HepG2 (cell line): Measurements from ENCODE around the gene TMEM196. TPM values are rescaled to one million over a fixed set of nuclear protein-coding genes. Genes with fewer than 3 reads are reported as not detected.

Experiments used
- ATAC-seq: fragments of 200-7000 bp; cut with Tn5 transposase; 3 replicates; pipeline ENCODE4 v1.9.1; 2020; ENCODE audit warnings: mild to moderate bottlenecking, moderate library complexity
- BruUV-seq: library from RNA; stranded (reverse); fragments of 400-500 nt; replicated peaks from 2 replicates; lab custom pipeline; 2021; lab: Mats Ljungman, UMichigan
- CTCF ChIA-PET: fragments of 300-600 bp; formaldehyde crosslinking; extraction: SDS; loops from one replicate; lab custom pipeline; 2021; ENCODE audit warnings: low total read pairs, inconsistent platforms, low intra/inter-chr PET ratio; lab: Yijun Ruan, JAX
- POLR2A ChIA-PET: fragments of 350-600 bp; sonication (Branson Sonifier 250); formaldehyde crosslinking; loops from one replicate; lab custom pipeline; 2020; ENCODE audit warnings: antibody characterized with exemption, inconsistent platforms; lab: Yijun Ruan, JAX
- DNase-seq: peaks from one replicate; pipeline ENCODE4 v3.0.0-alpha.2; 2015; ENCODE audit warnings: low spot score
- FAIRE-seq: peaks from 3 replicates; lab custom pipeline; 2011; peaks lifted over from hg19 to GRCh38; lab: Jason Lieb, UNC
- H2AFZ ChIP-seq: one replicate; pipeline ENCODE4 v1.6.1; 2011; ENCODE audit warnings: low read length, inconsistent platforms
- H3K27ac ChIP-seq: fragments of 300-600 bp; 3 replicates; pipeline ENCODE4 v1.8.0; 2011; ENCODE audit warnings: mixed run types, mild to moderate bottlenecking, mixed read lengths, low read length, inconsistent platforms; ENCODE audit not compliant: insufficient read depth; ENCODE audit errors: extremely low read length
- H3K27me3 ChIP-seq, 2 experiments: fragments of 200-600 bp in 1 of 2; 2 replicates in 1 of 2; 3 replicates in 1 of 2; pipeline versions ENCODE4 v1.6.0 to v1.8.0; 2011; ENCODE audit warnings: low read length in 2 of 2, mild to moderate bottlenecking in 2 of 2, moderate library complexity in 2 of 2, inconsistent platforms in 1 of 2; ENCODE audit not compliant: insufficient read depth in 2 of 2, control insufficient read depth in 1 of 2
- H3K36me3 ChIP-seq, 2 experiments: fragments of 200-600 bp in 1 of 2; replicated peaks in 1 of 2; 2 replicates in 1 of 2; 3 replicates in 1 of 2; pipeline versions ENCODE4 v1.5.1 to v1.8.0; 2011; ENCODE audit warnings: low read length in 2 of 2, inconsistent platforms in 1 of 2; ENCODE audit not compliant: insufficient read depth in 2 of 2, control insufficient read depth in 1 of 2
- H3K4me1 ChIP-seq: 2 replicates; pipeline ENCODE4 v1.5.1; 2012; ENCODE audit warnings: low read length, inconsistent platforms; ENCODE audit not compliant: insufficient read depth
- H3K4me2 ChIP-seq: 2 replicates; pipeline ENCODE4 v1.6.0; 2011; ENCODE audit warnings: low read depth, low read length, inconsistent platforms
- H3K4me3 ChIP-seq, 3 experiments: fragments of 200-600 bp in 1 of 3; sonication (generic), shearing (Covaris generic) in 1 of 3; replicated peaks in 1 of 3; 2 replicates each; pipeline ENCODE4 v1.5.1; 2011 to 2016; ENCODE audit warnings: low read length in 3 of 3, inconsistent platforms in 2 of 3, low read depth in 2 of 3, mild to moderate bottlenecking in 2 of 3, control low read depth in 1 of 3, mixed read lengths in 1 of 3; ENCODE audit not compliant: insufficient read depth in 1 of 3
- H3K79me2 ChIP-seq: one replicate; pipeline ENCODE4 v1.6.1; 2011; ENCODE audit warnings: low read length, inconsistent platforms; ENCODE audit not compliant: insufficient read depth
- H3K9ac ChIP-seq: 2 replicates; pipeline ENCODE4 v1.6.0; 2011; ENCODE audit warnings: mild to moderate bottlenecking, low read depth, low read length, inconsistent platforms; ENCODE audit not compliant: insufficient read depth
- H3K9me3 ChIP-seq: 2 replicates; pipeline ENCODE4 v1.5.1; 2012; ENCODE audit warnings: mild to moderate bottlenecking, low read length
- H4K20me1 ChIP-seq: 2 replicates; pipeline ENCODE4 v1.6.0; 2011; ENCODE audit warnings: inconsistent platforms, mild to moderate bottlenecking, low read length, moderate library complexity; ENCODE audit not compliant: insufficient read depth
- GABPB1 ChIP-seq: IDR thresholded peaks from 2 replicates; pipeline ENCODE4 v1.6.1; 2016; ENCODE audit warnings: mild to moderate bottlenecking, missing genetic modification reagents, moderate library complexity, missing compliant biosample characterization
- MAFF ChIP-seq: IDR thresholded peaks from 2 replicates; pipeline ENCODE4 v1.6.1; 2011; ENCODE audit warnings: low read depth, low read length, improper control_type of control experiment
- MAFK ChIP-seq, 2 experiments: IDR thresholded peaks in 1 of 2; conservative IDR thresholded peaks in 1 of 2; 2 replicates each; pipeline ENCODE4 v1.6.1; 2011; ENCODE audit warnings: improper control_type of control experiment in 2 of 2, low read length in 2 of 2
- RBFOX2 ChIP-seq: fragments of 200-400 bp; formaldehyde crosslinking; IDR thresholded peaks from 2 replicates; pipeline ENCODE4 v1.6.1; 2017; ENCODE audit warnings: low read depth, mild to moderate bottlenecking, low read length
- WGBS: methylation state at CpG from one replicate; pipeline ENCODE4 v1.1.6; 2017; ENCODE audit warnings: low lambda C conversion rate; 5-methylcytosine and 5-hydroxymethylcytosine counted together
- in situ Hi-C: cut with HindIII; loops from 2 replicates; pipeline ENCODE4 v1.10.0; 2017; ENCODE audit warnings: low pct_unique_long_range_greater_than_20kb; ENCODE audit not compliant: extremely low pct_ligation_motif_present
- intact Hi-C: fragments of 100-400 bp; cut with micrococcal nuclease; formaldehyde crosslinking; loops from one replicate; pipeline ENCODE4 v1.10.0; 2022; ENCODE audit not compliant: unreplicated experiment
- polyA plus RNA-seq, 8 experiments: library from polyadenylated mRNA; depleted of rRNA in 3 of 8; stranded (reverse) in 7 of 8; unstranded in 1 of 8; fragments of >200 nt; fragmentation: Illumina TruSeq in 4 of 8; extraction: Trizol in 4 of 8; gene quantifications; 2 replicates each; pipeline versions ENCODE4 v1.2.1 to v1.2.3, GENCODE V29; 2011 to 2016; ENCODE audit warnings: low read depth in 4 of 8, missing spikeins in 1 of 8, mixed read lengths in 1 of 8; ENCODE audit not compliant: insufficient read depth in 1 of 8
- total RNA-seq, 5 experiments: library from RNA; depleted of rRNA; stranded (reverse); fragments of >200 nt; fragmentation: Illumina TruSeq; extraction: Trizol; gene quantifications; 2 replicates each; pipeline ENCODE4 v1.2.3, GENCODE V29; 2016; ENCODE audit warnings: low read depth in 1 of 5

The TMEM196 gene
- total and polyA plus RNA-seq, 2 of the 13 experiments (the other 11 are each of a cell fraction or from before 2014, with no cell fraction given): not detected

- BruUV-seq: no TSS peak
- in situ Hi-C loops: no loop called here
- Histone ChIP-seq H3K9me3 (no peaks in the 10 kb centered on the region), H3K27ac (no peak overlapping the region), H3K79me2 (no peaks in the 10 kb centered on the region), H3K9ac (no peak overlapping the region), H2AFZ (no peak overlapping the region)
- TF ChIP-seq MAFK (conservative IDR thresholded peaks at IDR 0.05 in 1 of 2, IDR thresholded peaks at IDR 0.05 in 1 of 2; ENCODE audit: low read length in 2 of 2) (peak; percentile 89 to 96), MAFF (peak; percentile 95), RBFOX2 (no peak)
- TF ChIP-seq, all 625 proteins: peak for 2
- Histone ChIP-seq H3K27me3 (no peaks in the 10 kb centered on the region), H3K4me3 (no peak overlapping the region), H4K20me1 (no peaks in the 10 kb centered on the region), H3K4me1 (no peaks in the 10 kb centered on the region), H3K36me3 (no peaks in the 10 kb centered on the region), H3K4me2 (no peak overlapping the region)
- intact Hi-C loops: no loop called here
- WGBS: 0% methylated on average over 1 of the region's 1 CpG
- ChIA-PET POLR2A (no interaction called here), CTCF (no interaction called here)
- DNase-seq (no peak), ATAC-seq (no peak), FAIRE-seq (no peak)
Measured at GRCh38 chr7:19744075-19744474, 29.3 kb downstream of the TMEM196 start.

GRCh38 chr7:19728716-19729115 is 44.7 kb downstream of the TMEM196 start:
- FAIRE-seq (no peak), ATAC-seq (no peak), DNase-seq (no peak)
- Histone ChIP-seq H3K9me3 (no peaks in the 10 kb centered on the region), H3K36me3 (no peaks in the 10 kb centered on the region), H3K4me3 (no peak overlapping the region), H2AFZ (no peak overlapping the region), H4K20me1 (no peaks in the 10 kb centered on the region), H3K27ac (no peak overlapping the region), H3K27me3 (no peaks in the 10 kb centered on the region), H3K9ac (no peak overlapping the region), H3K4me2 (no peak overlapping the region), H3K79me2 (no peaks in the 10 kb centered on the region), H3K4me1 (no peaks in the 10 kb centered on the region)
- intact Hi-C loops: no loop called here
- in situ Hi-C loops: no loop called here
- BruUV-seq: no TSS peak
- ChIA-PET CTCF (no interaction called here), POLR2A (no interaction called here)
- 2% methylated on average over 3 of the region's 3 CpGs for WGBS
- no peak for TF ChIP-seq GABPB1 (CRISPR knock-in tag)
